OCI-LY1 (cell line): Measurements from ENCODE around the gene ARID3B.

ENCODE experiments used
- CTCF ChIP-seq: fragments of 200-600 bp; sonication (generic), shearing (Covaris generic); IDR thresholded peaks from 2 replicates; pipeline ENCODE4 v1.5.1; 2017; ENCODE audit warnings: mild to moderate bottlenecking, antibody characterized with exemption, low read length, moderate library complexity, mixed read lengths
- EZH2 ChIP-seq: fragments of 200-600 bp; sonication (generic), shearing (Covaris generic); IDR thresholded peaks from 2 replicates; pipeline ENCODE4 v1.8.0; 2017; ENCODE audit warnings: borderline replicate concordance, mixed run types, mild to moderate bottlenecking, antibody characterized with exemption, low read length, moderate library complexity, mixed read lengths

- TF ChIP-seq CTCF (no peak), EZH2 (no peak)
Observed at GRCh38 chr15:74632601-74633000, 91.6 kb downstream of the ARID3B start.
